Naive thymus-derived CD8-positive, alpha-beta T cell (primary cell): ENCODE results near the gene RAD51B. TPM values are rescaled to one million over a fixed set of nuclear protein-coding genes. Genes with fewer than 3 reads are reported as not detected.

ENCODE experiments used
- ATAC-seq, 2 donors: fragments of 150-1000 bp; cut with Tn5 transposase in 1 of 2; sonication (Bioruptor Pico), chemical (Tn5 transposase) in 1 of 2; 1 replicate in 1 of 2; 2 replicates in 1 of 2; pipeline ENCODE4 v1.10.0; 2021; ENCODE audit warnings: mild to moderate bottlenecking in 2 of 2, moderate library complexity in 2 of 2
- POLR2A ChIA-PET: fragments of 350-600 bp; sonication (Branson Sonifier 250); formaldehyde crosslinking; loops from one replicate; lab custom pipeline; 2021; ENCODE audit warnings: antibody characterized with exemption; lab: Charles Lee
- DNase-seq, 10 donors: peaks; one replicate each; pipeline versions ENCODE4 v3.0.0 to v3.0.0-alpha.2; 2020 to 2022
- H3K27ac Mint-ChIP-seq, 10 donors: one replicate each; pipeline ENCODE4 v1.8.0; 2020 to 2022; ENCODE audit warnings: mild to moderate bottlenecking in 10 of 10, mixed read lengths in 10 of 10, moderate library complexity in 4 of 10, inconsistent platforms in 1 of 10
- H3K27me3 Mint-ChIP-seq, 5 donors: one replicate each; pipeline ENCODE4 v1.8.0; 2021 to 2022; ENCODE audit warnings: mixed read lengths in 5 of 5
- H3K36me3 Mint-ChIP-seq, 3 donors: one replicate each; pipeline ENCODE4 v1.8.0; 2020 to 2022; ENCODE audit warnings: mixed read lengths in 3 of 3, mild to moderate bottlenecking in 2 of 3, inconsistent platforms in 1 of 3
- H3K4me1 Mint-ChIP-seq, 4 donors: one replicate each; pipeline ENCODE4 v1.8.0; 2021 to 2022; ENCODE audit warnings: mixed read lengths in 4 of 4
- H3K4me3 Mint-ChIP-seq, 10 donors: one replicate each; pipeline ENCODE4 v1.8.0; 2020 to 2022; ENCODE audit warnings: mild to moderate bottlenecking in 10 of 10, mixed read lengths in 10 of 10, moderate library complexity in 6 of 10, inconsistent platforms in 1 of 10
- H3K9me3 Mint-ChIP-seq, 9 donors: one replicate each; pipeline ENCODE4 v1.8.0; 2020 to 2022; ENCODE audit warnings: mixed read lengths in 9 of 9, mild to moderate bottlenecking in 3 of 9, inconsistent platforms in 1 of 9, moderate library complexity in 1 of 9
- polyA plus RNA-seq, 3 donors: library from polyadenylated mRNA; unstranded; fragments of 300-500 nt; fragmentation: Illumina TruSeq; gene quantifications; one replicate each; pipeline ENCODE4 v1.2.3, GENCODE V29; 2021
- total RNA-seq, 8 experiments: library from RNA in 2 of 8; stranded (reverse) in 2 of 8; gene quantifications; one replicate each; pipeline ENCODE4 v1.2.3 and lab custom pipeline; 2021 to 2026

Gene RAD51B
- total and polyA plus RNA-seq, 5 experiments from 2014 or later, result 15.1 to 30.0 (median 26.4) TPM

- peaks cover 0 to 8% (median 0%) of the 10 kb centered on the region in 3 donors for H3K36me3 Mint-ChIP-seq
- peak overlapping the region in 2 of 10 donors; percentile 37 to 70 for H3K27ac Mint-ChIP-seq
- H3K4me3 Mint-ChIP-seq, result no peak overlapping the region
- POLR2A ChIA-PET, result no interaction called here
- ATAC-seq (no peak), DNase-seq (no peak)
- H3K9me3 Mint-ChIP-seq, result peaks cover 0 to 5% (median 0%) of the 10 kb centered on the region in 9 donors
- H3K27me3 Mint-ChIP-seq, result no peaks in the 10 kb centered on the region
- peaks cover 14 to 38% (median 18%) of the 10 kb centered on the region in 4 donors for H3K4me1 Mint-ChIP-seq
These were observed 505.8 kb downstream of the RAD51B start for GRCh38 chr14:68325267-68325807.

GRCh38 chr14:68327231-68327630 is 507.7 kb downstream of the RAD51B start:
- H3K36me3 Mint-ChIP-seq, result peaks cover 0 to 8% (median 0%) of the 10 kb centered on the region in 3 donors
- H3K9me3 Mint-ChIP-seq, result no peaks in the 10 kb centered on the region
- POLR2A ChIA-PET, result interaction anchor here (0.6 kb wide), 1 partner anchor 32 kb away, joined by 3 read pairs; no protein-coding TSS in a partner anchor
- H3K4me1 Mint-ChIP-seq, result peaks cover 4 to 32% (median 9%) of the 10 kb centered on the region in 4 donors
- no peak for DNase-seq
- peak overlapping the region in 1 of 10 donors; percentile 53 for H3K27ac Mint-ChIP-seq
- H3K27me3 Mint-ChIP-seq, result no peaks in the 10 kb centered on the region
- H3K4me3 Mint-ChIP-seq, result no peak overlapping the region
- ATAC-seq, result no peak

GRCh38 chr14:68328509-68328908 is 508.9 kb downstream of the RAD51B start:
- peaks cover 4 to 38% (median 12%) of the 10 kb centered on the region in 4 donors for H3K4me1 Mint-ChIP-seq
- POLR2A ChIA-PET, result no interaction called here
- H3K9me3 Mint-ChIP-seq, result no peaks in the 10 kb centered on the region
- ATAC-seq (no peak), DNase-seq (no peak)
- H3K27me3 Mint-ChIP-seq, result no peaks in the 10 kb centered on the region
- H3K4me3 Mint-ChIP-seq, result no peak overlapping the region
- H3K27ac Mint-ChIP-seq, result no peak overlapping the region
- peaks cover 0 to 6% (median 0%) of the 10 kb centered on the region in 3 donors for H3K36me3 Mint-ChIP-seq

GRCh38 chr14:68331426-68331825 is 511.8 kb downstream of the RAD51B start:
- ATAC-seq (no peak), DNase-seq (no peak)
- no peak overlapping the region for H3K4me3 Mint-ChIP-seq
- H3K27ac Mint-ChIP-seq, result no peak overlapping the region
- H3K36me3 Mint-ChIP-seq, result no peaks in the 10 kb centered on the region
- no peaks in the 10 kb centered on the region for H3K27me3 Mint-ChIP-seq
- POLR2A ChIA-PET, result interaction anchor here (0.6 to 1.5 kb wide), 2 partner anchors 11 to 30 kb away, joined by 3 read pairs; no protein-coding TSS in a partner anchor
- H3K4me1 Mint-ChIP-seq, result peaks cover 3 to 41% (median 7%) of the 10 kb centered on the region in 4 donors
- no peaks in the 10 kb centered on the region for H3K9me3 Mint-ChIP-seq

GRCh38 chr14:68331991-68332390 is 512.4 kb downstream of the RAD51B start:
- H3K4me3 Mint-ChIP-seq, result no peak overlapping the region
- DNase-seq (no peak), ATAC-seq (no peak)
- H3K27ac Mint-ChIP-seq, result no peak overlapping the region
- no peaks in the 10 kb centered on the region for H3K36me3 Mint-ChIP-seq
- H3K27me3 Mint-ChIP-seq, result no peaks in the 10 kb centered on the region
- no peaks in the 10 kb centered on the region for H3K9me3 Mint-ChIP-seq
- POLR2A ChIA-PET, result interaction anchor here (0.5 to 1.5 kb wide), 2 partner anchors 11 to 459 kb away, joined by 3 read pairs; no protein-coding TSS in a partner anchor
- peaks cover 3 to 41% (median 7%) of the 10 kb centered on the region in 4 donors for H3K4me1 Mint-ChIP-seq

GRCh38 chr14:68333262-68333661 is 513.7 kb downstream of the RAD51B start:
- no peaks in the 10 kb centered on the region for H3K9me3 Mint-ChIP-seq
- no peaks in the 10 kb centered on the region for H3K27me3 Mint-ChIP-seq
- H3K4me3 Mint-ChIP-seq, result no peak overlapping the region
- no peaks in the 10 kb centered on the region for H3K36me3 Mint-ChIP-seq
- H3K27ac Mint-ChIP-seq, result peak overlapping the region in 2 of 10 donors; percentile 38 to 40
- DNase-seq, result no peak
- ATAC-seq, result no peak
- peaks cover 2 to 45% (median 7%) of the 10 kb centered on the region in 4 donors for H3K4me1 Mint-ChIP-seq
- POLR2A ChIA-PET, result no interaction called here

- POLR2A ChIA-PET, result interaction anchor here (0.7 kb wide), 2 partner anchors 86 to 175 kb away, joined by 3 to 11 read pairs; no protein-coding TSS in a partner anchor
- H3K27me3 Mint-ChIP-seq, result no peaks in the 10 kb centered on the region
- H3K4me3 Mint-ChIP-seq, result no peak overlapping the region
- H3K4me1 Mint-ChIP-seq, result peaks cover 0 to 50% (median 8%) of the 10 kb centered on the region in 4 donors
- DNase-seq, result no peak
- no peaks in the 10 kb centered on the region for H3K36me3 Mint-ChIP-seq
- ATAC-seq, result no peak
- H3K27ac Mint-ChIP-seq, result peak overlapping the region in 1 of 10 donors; percentile 2
- no peaks in the 10 kb centered on the region for H3K9me3 Mint-ChIP-seq
These were observed 515.7 kb downstream of the RAD51B start for GRCh38 chr14:68335312-68335711.

GRCh38 chr14:68336165-68336564 is 516.6 kb downstream of the RAD51B start:
- Mint-ChIP-seq H3K36me3 (no peaks in the 10 kb centered on the region), H3K9me3 (no peaks in the 10 kb centered on the region), H3K4me1 (peaks cover 0 to 59% (median 13%) of the 10 kb centered on the region in 4 donors), H3K4me3 (no peak overlapping the region), H3K27me3 (no peaks in the 10 kb centered on the region), H3K27ac (no peak overlapping the region)
- no peak for DNase-seq
- POLR2A ChIA-PET, result no interaction called here
- ATAC-seq, result no peak

GRCh38 chr14:68337279-68337678 is 517.7 kb downstream of the RAD51B start:
- H3K4me1 Mint-ChIP-seq, result peaks cover 6 to 66% (median 23%) of the 10 kb centered on the region in 4 donors
- peak overlapping the region in 2 of 10 donors; percentile 13 for H3K27ac Mint-ChIP-seq
- H3K36me3 Mint-ChIP-seq, result no peaks in the 10 kb centered on the region
- peak overlapping the region in 1 of 10 donors; percentile 42 for H3K4me3 Mint-ChIP-seq
- H3K9me3 Mint-ChIP-seq, result no peaks in the 10 kb centered on the region
- no peak for ATAC-seq
- DNase-seq, result no peak
- H3K27me3 Mint-ChIP-seq, result no peaks in the 10 kb centered on the region
- POLR2A ChIA-PET, result interaction anchor here (0.6 to 0.7 kb wide), 2 partner anchors 476 to 524 kb away, joined by 3 read pairs; no protein-coding TSS in a partner anchor

GRCh38 chr14:68340262-68340661 is 520.7 kb downstream of the RAD51B start:
- Mint-ChIP-seq H3K36me3 (peaks cover 0 to 4% (median 3%) of the 10 kb centered on the region in 3 donors), H3K4me1 (peaks cover 10 to 57% (median 31%) of the 10 kb centered on the region in 4 donors), H3K9me3 (peaks cover 0 to 5% (median 0%) of the 10 kb centered on the region in 9 donors), H3K27me3 (no peaks in the 10 kb centered on the region), H3K4me3 (no peak overlapping the region), H3K27ac (no peak overlapping the region)
- DNase-seq (no peak), ATAC-seq (no peak)
- POLR2A ChIA-PET, result no interaction called here

- ATAC-seq (no peak), DNase-seq (no peak)
- Mint-ChIP-seq H3K4me1 (peaks cover 15 to 52% (median 31%) of the 10 kb centered on the region in 4 donors), H3K27me3 (no peaks in the 10 kb centered on the region), H3K9me3 (peaks cover 0 to 5% (median 0%) of the 10 kb centered on the region in 9 donors), H3K36me3 (peaks cover 0 to 4% (median 4%) of the 10 kb centered on the region in 3 donors), H3K4me3 (no peak overlapping the region), H3K27ac (peak overlapping the region in 3 of 10 donors; percentile 1 to 45 (median 43))
- POLR2A ChIA-PET, result interaction anchor here (1.5 kb wide), 1 partner anchor 9 kb away, joined by 3 read pairs; no protein-coding TSS in a partner anchor
These were observed 522.0 kb downstream of the RAD51B start for GRCh38 chr14:68341411-68342212.

- DNase-seq (no peak), ATAC-seq (no peak)
- Mint-ChIP-seq H3K4me1 (peaks cover 17 to 52% (median 31%) of the 10 kb centered on the region in 4 donors), H3K27ac (no peak overlapping the region), H3K36me3 (peaks cover 2 to 8% (median 4%) of the 10 kb centered on the region in 3 donors), H3K4me3 (no peak overlapping the region), H3K27me3 (no peaks in the 10 kb centered on the region), H3K9me3 (peaks cover 0 to 9% (median 0%) of the 10 kb centered on the region in 9 donors)
- POLR2A ChIA-PET, result interaction anchor here (1.5 kb wide), 1 partner anchor 10 kb away, joined by 3 read pairs; no protein-coding TSS in a partner anchor
These were observed 522.7 kb downstream of the RAD51B start for GRCh38 chr14:68342216-68342763.
